Mucosa of rectum (tissue), 2 donors: Measurements from ENCODE around the gene GPT2.

Source experiments
- H3K27ac ChIP-seq, 2 donors: one replicate each; pipeline ENCODE4 v1.7.0; 2013; ENCODE audit warnings: inconsistent platforms in 2 of 2, low read depth in 2 of 2, low read length in 2 of 2
- H3K27me3 ChIP-seq, 2 donors: one replicate each; pipeline ENCODE4 v1.7.0; 2013; ENCODE audit warnings: low read length in 2 of 2; ENCODE audit not compliant: control insufficient read depth in 2 of 2, insufficient read depth in 2 of 2
- H3K36me3 ChIP-seq, 2 donors: one replicate each; pipeline ENCODE4 v1.7.0; 2013; ENCODE audit warnings: low read length in 2 of 2; ENCODE audit not compliant: control insufficient read depth in 2 of 2, insufficient read depth in 2 of 2
- H3K4me1 ChIP-seq, 2 donors: one replicate each; pipeline ENCODE4 v1.7.0; 2013; ENCODE audit warnings: low read length in 2 of 2, mild to moderate bottlenecking in 1 of 2; ENCODE audit not compliant: control insufficient read depth in 2 of 2, insufficient read depth in 2 of 2
- H3K4me3 ChIP-seq, 2 donors: one replicate each; pipeline ENCODE4 v1.7.0; 2013; ENCODE audit warnings: low read length in 2 of 2
- H3K9ac ChIP-seq, 2 donors: one replicate each; pipeline ENCODE4 v1.7.0; 2013; ENCODE audit warnings: low read length in 2 of 2, low read depth in 1 of 2, mild to moderate bottlenecking in 1 of 2
- H3K9me3 ChIP-seq, 2 donors: one replicate each; pipeline ENCODE4 v1.7.0; 2013; ENCODE audit warnings: low read length in 2 of 2; ENCODE audit not compliant: control insufficient read depth in 2 of 2
- donor health status: healthy.
- donor health status: Normal muscosa, but diverticular disease.

Gene GPT2

GRCh38 chr16:46885960-46886763 is 2.0 kb downstream of the GPT2 start:
- no peaks in the 10 kb centered on the region for H3K36me3 ChIP-seq
- peaks cover 6 to 9% of the 10 kb centered on the region in 2 donors for H3K4me1 ChIP-seq
- no peak overlapping the region for H3K27ac ChIP-seq
- no peaks in the 10 kb centered on the region for H3K9me3 ChIP-seq
- no peak overlapping the region for H3K4me3 ChIP-seq
- H3K27me3 ChIP-seq: no peaks in the 10 kb centered on the region
- no peak overlapping the region for H3K9ac ChIP-seq

- Histone ChIP-seq H3K27ac (no peak overlapping the region), H3K9me3 (no peaks in the 10 kb centered on the region), H3K4me3 (no peak overlapping the region), H3K27me3 (no peaks in the 10 kb centered on the region), H3K36me3 (no peaks in the 10 kb centered on the region), H3K9ac (no peak overlapping the region), H3K4me1 (peaks cover 6 to 9% of the 10 kb centered on the region in 2 donors)
Observed at GRCh38 chr16:46886764-46887523, 2.8 kb downstream of the GPT2 start.

DNA sequence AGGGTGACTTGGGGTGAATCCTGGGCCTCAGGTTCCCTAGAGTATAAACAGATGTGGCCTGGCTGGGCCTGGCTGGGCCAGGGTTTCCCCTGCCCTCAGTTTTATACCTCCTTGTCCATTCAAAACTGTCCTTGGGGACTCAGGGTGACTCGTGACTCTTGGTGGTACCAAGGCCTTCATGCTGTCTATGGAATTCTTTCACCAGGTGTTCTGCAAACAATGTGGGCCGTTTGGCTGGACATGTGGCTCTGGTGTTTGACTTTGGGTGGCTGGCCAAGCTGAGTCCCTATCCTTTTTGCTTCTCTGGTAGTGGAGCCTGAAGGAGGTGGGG is 3.3 kb downstream of the GPT2 start:
- Histone ChIP-seq H3K27ac (no peak overlapping the region), H3K9me3 (no peaks in the 10 kb centered on the region), H3K9ac (no peak overlapping the region), H3K4me3 (no peak overlapping the region), H3K4me1 (peaks cover 6 to 9% of the 10 kb centered on the region in 2 donors), H3K36me3 (no peaks in the 10 kb centered on the region), H3K27me3 (no peaks in the 10 kb centered on the region)

DNA sequence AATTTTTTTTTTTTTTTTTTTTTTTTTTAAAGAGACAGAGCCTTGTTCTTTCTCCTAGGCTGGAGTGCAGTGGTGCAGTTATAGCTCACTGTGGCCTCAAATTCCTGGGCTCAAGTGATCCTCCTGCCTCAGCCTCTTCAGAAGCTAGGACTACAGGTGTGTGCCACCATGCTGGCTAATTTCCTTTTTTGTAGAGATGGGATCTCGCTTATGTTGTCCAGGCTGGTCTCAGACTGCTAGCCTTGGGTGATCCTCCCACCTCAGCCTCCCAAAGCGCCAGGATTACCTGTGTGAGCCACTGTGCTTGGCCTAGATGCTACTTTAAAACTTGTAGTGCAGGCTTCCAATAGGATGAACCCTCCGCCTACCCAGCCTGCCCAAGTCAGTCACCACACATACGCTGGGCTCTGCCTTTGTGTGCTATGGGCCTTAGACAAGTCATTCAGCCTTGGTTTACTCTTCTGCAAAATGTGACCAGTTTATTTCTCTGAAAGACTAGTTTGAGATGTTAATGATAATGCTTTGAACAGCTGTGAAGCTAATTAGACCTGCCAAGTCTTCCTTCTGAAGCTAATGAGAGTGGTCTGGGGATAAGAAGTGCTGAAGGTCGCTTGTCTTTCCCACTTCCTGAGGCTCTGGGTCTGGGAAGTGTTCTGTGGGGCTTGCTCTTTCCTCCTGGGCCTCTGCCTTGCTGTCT is 5.2 kb downstream of the GPT2 start:
- peaks cover 0 to 6% of the 10 kb centered on the region in 2 donors for H3K4me1 ChIP-seq
- no peaks in the 10 kb centered on the region for H3K27me3 ChIP-seq
- no peaks in the 10 kb centered on the region for H3K9me3 ChIP-seq
- no peak overlapping the region for H3K27ac ChIP-seq
- H3K9ac ChIP-seq: no peak overlapping the region
- no peak overlapping the region for H3K4me3 ChIP-seq
- H3K36me3 ChIP-seq: no peaks in the 10 kb centered on the region

GRCh38 chr16:46889942-46890300 is 5.8 kb downstream of the GPT2 start:
- Histone ChIP-seq H3K36me3 (no peaks in the 10 kb centered on the region), H3K9me3 (no peaks in the 10 kb centered on the region), H3K27me3 (no peaks in the 10 kb centered on the region), H3K9ac (no peak overlapping the region), H3K27ac (no peak overlapping the region), H3K4me3 (no peak overlapping the region), H3K4me1 (peaks cover 0 to 4% of the 10 kb centered on the region in 2 donors)

DNA sequence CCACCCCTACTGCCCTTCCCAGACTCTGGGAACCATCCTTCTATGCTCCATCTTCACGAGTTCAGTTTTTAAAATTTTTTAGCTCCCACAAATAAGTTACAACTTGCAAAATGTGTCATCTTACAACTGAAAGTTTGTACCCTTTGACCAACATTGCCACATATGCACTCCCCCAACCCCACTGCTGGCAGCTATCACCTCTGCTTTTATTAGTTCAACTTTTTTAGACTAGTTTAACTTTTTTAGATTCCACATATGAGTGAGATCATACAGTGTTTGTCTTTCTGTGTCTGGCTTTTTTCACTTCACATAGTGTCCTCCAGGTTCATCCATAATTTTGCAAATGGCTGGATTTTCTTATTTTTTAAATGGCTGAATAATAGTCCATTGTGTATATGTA is 7.7 kb downstream of the GPT2 start:
- Histone ChIP-seq H3K9me3 (no peaks in the 10 kb centered on the region), H3K27me3 (no peaks in the 10 kb centered on the region), H3K4me1 (peaks cover 0 to 3% of the 10 kb centered on the region in 2 donors), H3K36me3 (no peaks in the 10 kb centered on the region), H3K4me3 (no peak overlapping the region), H3K27ac (no peak overlapping the region), H3K9ac (no peak overlapping the region)

DNA sequence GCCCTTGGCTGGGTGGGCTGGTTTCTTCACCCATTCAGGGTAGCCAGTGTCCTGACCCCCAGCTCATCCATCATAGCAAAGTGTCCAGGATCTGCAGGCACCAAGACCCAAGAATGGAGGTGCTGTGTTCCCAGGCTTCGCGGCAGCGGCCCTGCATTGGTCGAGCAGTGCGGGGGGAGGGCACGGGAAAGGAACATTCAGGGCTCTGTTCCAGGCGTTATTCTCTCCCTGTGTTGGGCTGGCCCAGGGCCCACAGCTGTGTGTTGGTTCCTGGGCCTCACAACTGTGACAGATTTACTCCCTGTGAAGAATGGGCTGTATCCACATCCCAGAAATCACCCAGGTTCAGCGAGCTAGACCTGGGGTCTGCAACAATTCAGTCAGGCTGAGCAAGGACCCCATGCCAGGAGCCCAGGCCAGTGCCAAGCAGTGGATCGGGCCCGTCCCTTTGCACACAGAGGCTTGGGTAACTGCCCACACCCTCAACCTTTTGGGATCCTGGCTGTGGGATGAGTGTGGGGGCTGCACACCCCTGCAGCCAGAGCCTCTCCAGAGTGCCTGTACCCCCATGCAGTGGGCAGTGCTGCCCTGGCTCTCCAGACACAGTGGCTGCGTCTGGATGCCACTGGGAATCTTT is 10.0 kb downstream of the GPT2 start:
- Histone ChIP-seq H3K4me3 (no peak overlapping the region), H3K27ac (no peak overlapping the region), H3K27me3 (no peaks in the 10 kb centered on the region), H3K9ac (no peak overlapping the region), H3K4me1 (peaks cover 0 to 3% of the 10 kb centered on the region in 2 donors), H3K36me3 (no peaks in the 10 kb centered on the region), H3K9me3 (no peaks in the 10 kb centered on the region)

GRCh38 chr16:46895399-46896313 is 11.5 kb downstream of the GPT2 start:
- Histone ChIP-seq H3K27ac (no peak overlapping the region), H3K4me3 (no peak overlapping the region), H3K4me1 (peaks cover 0 to 3% of the 10 kb centered on the region in 2 donors), H3K36me3 (no peaks in the 10 kb centered on the region), H3K9ac (no peak overlapping the region), H3K9me3 (no peaks in the 10 kb centered on the region), H3K27me3 (no peaks in the 10 kb centered on the region)

DNA sequence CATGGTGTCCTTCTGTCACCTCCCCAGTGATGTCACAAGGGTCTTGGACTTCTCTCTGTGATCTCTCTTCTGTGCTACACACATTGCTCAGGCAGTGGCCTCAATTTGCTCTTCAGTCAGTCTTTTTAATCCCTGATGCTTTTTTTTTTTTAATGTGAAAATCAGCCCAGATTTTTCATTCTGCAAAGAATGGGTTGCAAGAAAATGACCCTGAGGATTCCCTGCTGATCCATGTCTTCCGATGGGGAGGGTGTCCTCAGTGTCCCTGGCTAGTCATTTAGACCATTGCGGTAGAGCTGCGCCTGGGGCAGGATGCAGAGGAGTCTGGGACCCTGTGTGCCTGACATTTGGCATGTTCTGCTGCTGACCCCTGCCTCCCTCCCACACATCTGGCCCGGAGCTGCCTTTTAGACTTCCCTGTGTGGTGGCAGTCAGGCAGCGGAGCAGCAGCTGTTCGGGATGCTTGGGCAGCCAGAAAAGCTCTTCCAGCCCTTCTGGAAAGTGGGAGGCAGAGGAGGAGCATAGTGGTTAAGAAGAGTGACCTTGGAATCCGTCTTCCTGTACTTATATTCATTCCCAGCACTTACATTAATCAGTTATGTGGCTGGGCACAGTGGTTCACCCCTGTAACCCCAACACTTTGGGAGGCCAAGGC is 12.3 kb downstream of the GPT2 start:
- Histone ChIP-seq H3K4me3 (no peak overlapping the region), H3K9me3 (no peaks in the 10 kb centered on the region), H3K27me3 (no peaks in the 10 kb centered on the region), H3K9ac (no peak overlapping the region), H3K36me3 (no peaks in the 10 kb centered on the region), H3K27ac (no peak overlapping the region), H3K4me1 (peaks cover 0 to 3% of the 10 kb centered on the region in 2 donors)
